Suprapubic skin (tissue), 3 donors: Measurements from ENCODE around the gene FBLN1.

Experiments
- CTCF ChIP-seq, 2 donors: fragments of 200-600 bp in 1 of 2; fragments of 450-650 bp in 1 of 2; sonication (generic) in 1 of 2; IDR thresholded peaks; one replicate each; pipeline ENCODE4 v1.5.1; 2016 to 2019; ENCODE audit warnings: antibody characterized with exemption in 2 of 2, mild to moderate bottlenecking in 1 of 2, moderate library complexity in 1 of 2
- POLR2A ChIP-seq, 2 donors: fragments of 450-650 bp; IDR thresholded peaks; one replicate each; pipeline ENCODE4 v1.6.1; 2017; ENCODE audit warnings: antibody characterized with exemption in 2 of 2, mild to moderate bottlenecking in 2 of 2, moderate library complexity in 2 of 2

- TF ChIP-seq POLR2A (IDR thresholded peaks at IDR 0.05) = no peak
- TF ChIP-seq CTCF (IDR thresholded peaks at IDR 0.05) = no peak
These were observed 85.2 kb downstream of the FBLN1 start for GRCh38 chr22:45587638-45588505.
